Measurements from ENCODE around the gene KIAA0232.

GRCh38 chr4:6779667-6780565, 2.6 kb upstream of the KIAA0232 start:
- TF ChIP-seq, protein P1, sequence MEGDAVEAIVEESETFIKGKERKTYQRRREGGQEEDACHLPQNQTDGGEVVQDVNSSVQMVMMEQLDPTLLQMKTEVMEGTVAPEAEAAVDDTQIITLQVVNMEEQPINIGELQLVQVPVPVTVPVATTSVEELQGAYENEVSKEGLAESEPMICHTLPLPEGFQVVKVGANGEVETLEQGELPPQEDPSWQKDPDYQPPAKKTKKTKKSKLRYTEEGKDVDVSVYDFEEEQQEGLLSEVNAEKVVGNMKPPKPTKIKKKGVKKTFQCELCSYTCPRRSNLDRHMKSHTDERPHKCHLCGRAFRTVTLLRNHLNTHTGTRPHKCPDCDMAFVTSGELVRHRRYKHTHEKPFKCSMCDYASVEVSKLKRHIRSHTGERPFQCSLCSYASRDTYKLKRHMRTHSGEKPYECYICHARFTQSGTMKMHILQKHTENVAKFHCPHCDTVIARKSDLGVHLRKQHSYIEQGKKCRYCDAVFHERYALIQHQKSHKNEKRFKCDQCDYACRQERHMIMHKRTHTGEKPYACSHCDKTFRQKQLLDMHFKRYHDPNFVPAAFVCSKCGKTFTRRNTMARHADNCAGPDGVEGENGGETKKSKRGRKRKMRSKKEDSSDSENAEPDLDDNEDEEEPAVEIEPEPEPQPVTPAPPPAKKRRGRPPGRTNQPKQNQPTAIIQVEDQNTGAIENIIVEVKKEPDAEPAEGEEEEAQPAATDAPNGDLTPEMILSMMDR (IDR thresholded peaks at IDR 0.05; ENCODE audit: insufficient read depth, low read length, poor library complexity, severe bottlenecking) = no peak
- TF ChIP-seq EZH2phosphoT487 (conservative IDR thresholded peaks at IDR 0.05; ENCODE audit: low read length) = no peak

Measured in SU-DHL-6 (cell line).